SKM-1 treated with dmso at 0.1 percent for 144 hours (cell line): ENCODE data around the gene ZFP92.

ENCODE experiments used
- DNase-seq: peaks from one replicate; lab custom pipeline; 2025; ENCODE audit not compliant: unreplicated experiment; lab: John Stamatoyannopoulos, UW

Gene ZFP92

DNA sequence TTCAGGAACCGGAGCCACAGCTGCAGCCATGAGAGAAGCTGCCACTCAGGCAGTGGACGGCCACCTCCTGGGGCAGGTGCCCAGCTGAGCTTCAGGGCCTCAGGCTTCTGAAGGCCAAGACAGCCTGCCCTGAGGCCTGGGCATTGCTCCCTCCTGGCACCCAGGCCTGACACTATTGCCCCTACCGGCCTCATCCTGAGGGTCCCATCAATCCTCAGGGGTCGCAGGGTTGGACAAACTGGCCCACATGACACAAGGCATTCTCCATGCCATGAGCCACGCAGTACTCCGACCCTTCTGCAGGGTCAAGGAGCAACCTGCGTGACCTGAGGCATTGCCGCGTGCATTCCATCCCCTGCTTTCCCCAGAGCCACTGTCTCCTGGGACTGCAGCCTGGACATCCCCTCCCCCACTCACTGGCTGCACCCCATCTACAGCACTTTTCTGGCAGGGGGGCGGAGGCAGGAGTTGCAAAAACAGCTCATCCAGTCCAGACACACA is 3.0 kb upstream of the ZFP92 start:
- DNase-seq: no peak

DNA sequence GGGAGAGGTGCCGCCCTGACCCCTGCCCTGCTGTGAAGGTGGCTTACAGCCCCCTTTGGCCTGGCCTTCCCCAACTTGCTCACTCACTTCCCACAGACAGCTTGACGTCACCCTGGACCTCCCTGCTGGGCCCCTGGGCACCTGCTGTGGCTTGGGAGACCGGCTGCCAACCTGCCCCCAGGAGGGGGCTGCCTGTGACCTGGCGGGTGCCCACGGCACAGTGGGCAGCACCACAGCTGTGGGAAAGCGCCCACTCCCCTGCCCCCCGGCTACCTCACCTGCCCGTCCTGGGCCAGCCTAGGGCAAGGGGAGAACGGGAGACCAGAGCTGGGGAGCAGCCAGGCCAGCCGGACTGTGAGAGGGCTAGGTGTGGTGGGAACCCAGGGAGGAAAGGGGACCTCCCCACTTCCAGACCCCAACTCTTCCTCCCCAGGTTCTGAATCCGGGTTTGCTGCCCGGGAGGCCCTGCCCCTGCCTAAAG is 2.4 kb upstream of the ZFP92 start:
- DNase-seq: no peak

GRCh38 chrX:153409414-153410101 is 1.7 kb upstream of the ZFP92 start:
- DNase-seq: no peak

DNA sequence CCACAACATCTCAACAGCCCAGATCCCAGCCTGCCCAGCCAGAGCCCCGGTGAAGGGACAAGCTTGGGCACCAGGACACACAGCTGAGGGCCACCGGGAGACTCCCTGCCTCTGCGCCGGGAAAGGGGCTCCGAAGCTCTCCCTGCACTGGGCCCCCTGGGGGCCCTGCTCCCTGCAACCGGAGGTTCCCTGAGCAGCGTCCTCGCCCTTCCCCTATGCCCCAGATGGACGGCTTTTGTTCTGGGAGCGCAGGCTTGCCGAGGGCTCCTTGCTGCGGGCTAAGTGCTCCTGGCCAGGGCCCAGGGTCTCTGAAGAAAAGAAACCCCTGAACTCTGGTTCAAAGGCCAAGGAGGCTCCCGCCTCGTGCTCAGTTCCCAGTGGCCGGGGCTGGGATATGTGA is 899 bp upstream of the ZFP92 start:
- no peak for DNase-seq

DNA sequence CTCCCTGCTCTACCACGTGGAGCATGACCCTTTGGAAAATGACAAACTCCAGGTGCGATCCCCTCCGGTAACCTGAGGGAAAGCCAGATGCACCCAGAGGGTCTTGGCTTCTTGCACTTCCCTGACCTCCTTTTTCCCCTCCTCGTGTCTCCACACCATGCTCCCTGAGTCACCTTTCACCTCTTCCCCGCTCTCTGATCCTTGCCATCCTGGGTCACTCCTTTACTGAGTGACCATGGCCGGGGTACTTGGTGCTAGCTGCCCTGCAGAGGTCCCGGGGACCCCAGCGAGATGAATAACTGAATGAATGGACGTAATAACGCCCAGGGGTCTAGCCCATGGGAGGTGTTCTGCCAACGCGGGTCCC is 401 bp upstream of the ZFP92 start:
- no peak for DNase-seq

GRCh38 chrX:153411988-153412574 is 809 bp downstream of the ZFP92 start:
- no peak for DNase-seq

DNA sequence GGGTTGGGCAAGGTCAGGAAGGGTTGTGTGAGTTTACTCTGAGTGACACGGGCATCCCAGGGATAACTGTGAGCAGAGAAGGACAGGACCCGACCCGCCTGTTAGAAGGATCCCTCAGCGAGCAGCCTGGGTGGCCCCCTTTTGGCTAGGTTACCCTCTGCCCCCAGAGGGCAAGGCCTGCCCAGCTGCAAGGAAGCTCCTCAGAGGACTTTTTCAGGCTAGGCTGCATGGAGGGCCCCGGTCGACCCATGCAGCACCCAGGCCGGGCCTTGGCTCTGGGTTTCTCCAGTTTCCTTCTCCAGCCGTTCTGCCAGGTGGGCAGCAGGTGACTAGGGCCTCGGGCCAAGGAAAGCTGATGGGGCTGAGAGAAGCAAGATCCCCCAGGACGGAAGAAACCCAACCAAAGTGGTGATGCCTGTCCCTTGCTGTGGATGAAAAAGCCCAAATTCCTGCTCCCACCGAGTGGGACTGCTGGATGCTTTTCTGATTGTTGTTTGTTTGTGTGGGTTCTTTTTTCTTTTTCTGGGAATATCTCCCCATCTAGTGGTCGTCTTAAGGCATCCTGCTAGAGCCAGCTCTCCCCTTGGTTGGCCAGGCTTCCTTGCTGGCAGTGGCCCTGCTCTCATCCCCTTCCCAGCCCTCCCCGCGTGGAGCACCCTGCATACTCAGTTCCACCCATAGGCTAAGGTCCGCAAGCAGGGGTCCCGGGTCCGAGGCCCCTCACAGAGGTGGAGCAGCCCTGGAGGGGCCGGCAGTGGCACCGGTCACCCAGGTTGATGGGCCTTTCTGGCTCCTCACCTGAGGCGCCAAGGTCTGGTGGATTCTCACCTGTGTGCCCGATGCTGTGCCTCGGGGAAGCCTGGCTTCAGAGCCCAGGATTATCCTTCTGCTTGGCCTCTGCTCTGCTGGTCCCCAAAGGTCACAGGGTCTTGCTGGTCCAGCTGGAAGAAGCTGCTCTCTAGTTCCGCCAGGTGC is 1.8 kb downstream of the ZFP92 start:
- no peak for DNase-seq

- DNase-seq: no peak
These were observed 2.5 kb downstream of the ZFP92 start for GRCh38 chrX:153413731-153414130.

- peak; percentile 78 for DNase-seq
These were observed 3.7 kb downstream of the ZFP92 start for GRCh38 chrX:153414856-153415510.

- no peak for DNase-seq
These were observed 5.6 kb downstream of the ZFP92 start for GRCh38 chrX:153416781-153417450.

DNA sequence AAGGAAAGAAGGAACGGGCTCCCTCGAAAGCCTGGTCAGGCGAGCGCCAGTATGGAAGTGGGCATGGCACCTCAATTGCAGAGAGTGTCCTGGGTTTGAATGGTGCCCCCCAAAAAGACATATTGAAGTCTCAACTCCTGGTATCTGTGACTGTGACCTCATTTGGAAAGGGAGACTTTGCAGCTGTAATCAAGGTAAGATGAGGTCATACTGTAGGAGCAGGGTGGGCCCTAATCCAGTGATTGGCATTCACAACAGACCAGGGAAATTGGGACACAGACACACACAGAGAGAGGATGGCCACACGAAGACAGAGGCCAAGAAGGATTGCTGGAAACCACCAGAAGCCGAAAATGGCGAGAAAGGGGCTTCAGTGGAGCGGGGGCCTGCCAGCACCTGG is 6.4 kb downstream of the ZFP92 start:
- DNase-seq: no peak

DNA sequence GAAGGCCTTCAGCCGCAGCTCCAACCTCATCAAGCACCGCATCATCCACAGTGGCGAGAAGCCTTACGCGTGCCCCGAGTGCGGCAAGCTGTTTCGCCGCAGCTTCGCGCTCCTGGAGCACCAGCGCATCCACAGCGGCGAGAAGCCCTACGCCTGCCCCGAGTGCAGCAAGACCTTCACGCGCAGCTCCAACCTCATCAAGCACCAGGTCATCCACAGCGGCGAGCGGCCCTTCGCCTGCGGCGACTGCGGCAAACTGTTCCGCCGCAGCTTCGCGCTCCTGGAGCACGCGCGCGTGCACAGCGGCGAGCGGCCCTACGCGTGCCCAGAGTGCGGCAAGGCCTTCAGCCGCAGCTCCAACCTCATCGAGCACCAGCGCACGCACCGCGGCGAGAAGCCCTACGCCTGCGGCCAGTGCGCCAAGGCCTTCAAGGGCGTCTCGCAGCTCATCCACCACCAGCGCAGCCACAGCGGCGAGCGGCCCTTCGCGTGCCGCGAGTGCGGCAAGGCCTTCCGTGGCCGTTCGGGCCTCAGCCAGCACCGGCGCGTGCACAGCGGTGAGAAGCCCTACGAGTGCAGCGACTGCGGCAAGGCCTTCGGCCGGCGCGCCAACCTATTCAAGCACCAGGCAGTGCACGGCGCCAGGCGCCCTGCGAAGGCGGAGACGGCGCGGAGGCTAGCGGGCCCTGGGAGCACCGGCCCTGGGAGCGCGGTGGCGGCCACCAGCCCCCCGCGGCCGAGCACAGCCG is 9.8 kb downstream of the ZFP92 start:
- DNase-seq: no peak

- no peak for DNase-seq
These were observed 10.6 kb downstream of the ZFP92 start for GRCh38 chrX:153421856-153422255.

- peak; percentile 22 for DNase-seq
These were observed 12.4 kb downstream of the ZFP92 start for GRCh38 chrX:153423652-153424051.

- DNase-seq: no peak
These were observed 14.9 kb downstream of the ZFP92 start for GRCh38 chrX:153426204-153426603.

GRCh38 chrX:153430796-153431195 is 19.5 kb downstream of the ZFP92 start:
- DNase-seq: no peak

DNA sequence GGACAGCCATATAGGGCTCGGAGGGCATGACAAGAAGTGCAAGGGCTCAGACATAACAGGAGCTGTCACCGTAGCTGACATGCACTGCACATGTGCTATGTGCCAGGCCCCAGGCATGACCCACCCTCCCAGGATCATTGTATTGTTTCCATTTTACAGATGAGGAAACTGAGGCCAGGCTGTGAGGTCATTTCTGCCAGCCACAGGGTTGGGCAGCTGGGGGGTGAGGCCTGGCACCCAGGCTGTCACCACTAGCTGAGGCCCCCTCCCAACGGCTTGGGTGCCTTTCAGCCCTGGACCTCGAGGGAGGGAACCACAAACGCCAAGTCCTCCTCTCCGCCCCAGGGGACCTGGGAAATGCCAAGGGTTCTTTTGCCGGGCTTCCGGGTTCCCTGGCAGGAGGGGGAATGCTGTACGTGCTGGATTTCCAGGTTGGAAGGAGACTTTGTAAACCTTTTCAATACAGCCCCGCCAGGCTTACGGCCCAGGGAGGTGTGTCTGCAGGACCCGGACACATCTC is 21.9 kb downstream of the ZFP92 start:
- DNase-seq: no peak

GRCh38 chrX:153433781-153434285 is 22.6 kb downstream of the ZFP92 start:
- no peak for DNase-seq

DNA sequence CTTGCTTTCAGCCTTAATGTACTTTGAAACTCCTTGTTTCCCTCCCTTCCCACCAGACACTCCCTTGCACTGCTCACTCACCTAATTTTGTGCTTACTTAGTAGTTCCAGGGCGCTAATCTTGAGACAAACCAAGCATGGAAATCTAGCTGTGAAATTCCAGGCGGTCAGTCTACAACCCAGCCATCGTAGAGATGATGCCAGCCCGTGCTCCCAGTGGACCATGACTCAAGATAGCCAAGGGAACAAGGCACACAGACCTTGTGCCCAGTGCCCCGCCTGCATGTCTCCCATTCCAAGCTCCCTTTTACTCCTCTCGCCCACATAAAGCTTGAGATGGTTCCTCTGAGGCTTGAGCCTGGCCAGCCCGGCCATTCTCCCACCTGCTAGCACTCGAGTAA is 23.5 kb downstream of the ZFP92 start:
- no peak for DNase-seq
